Prostate gland (tissue), 2 donors: ENCODE measurements around the gene SIPA1L2. TPM values are rescaled to one million over a fixed set of nuclear protein-coding genes. Genes with fewer than 3 reads are reported as not detected.
"Not testable (repeated sequence)": the region's sequence is repeated elsewhere in the genome, so short reads cannot be mapped to it uniquely, and the experiment has no call there.

Source experiments
- DNase-seq: peaks from one replicate; pipeline ENCODE4 v3.0.0-alpha.2; 2019; ENCODE audit warnings: low spot score
- H3K27ac ChIP-seq, 2 donors: fragments of 200-600 bp; sonication (generic); 2 replicates each; pipeline ENCODE4 v1.5.1; 2017 to 2019
- H3K27me3 ChIP-seq: fragments of 200-600 bp; sonication (generic); replicated peaks from 2 replicates; pipeline ENCODE4 v1.5.1; 2019; ENCODE audit not compliant: insufficient read depth
- H3K36me3 ChIP-seq, 2 donors: fragments of 200-600 bp; sonication (generic); 1 replicate in 1 of 2; 2 replicates in 1 of 2; pipeline versions ENCODE4 v1.5.1 to v1.8.1; 2017 to 2019
- H3K4me1 ChIP-seq: fragments of 200-600 bp; sonication (generic); replicated peaks from 2 replicates; pipeline ENCODE4 v1.5.1; 2019
- H3K4me3 ChIP-seq, 2 donors: fragments of 200-600 bp; sonication (generic); 2 replicates each; pipeline ENCODE4 v1.5.1; 2017 to 2019
- H3K9me3 ChIP-seq: fragments of 200-600 bp; sonication (generic); 2 replicates; pipeline ENCODE4 v1.5.1; 2017
- POLR2A ChIP-seq: fragments of 450-650 bp; IDR thresholded peaks from one replicate; pipeline ENCODE4 v1.6.1; 2016; ENCODE audit warnings: antibody characterized with exemption, mild to moderate bottlenecking
- POLR2AphosphoS5 ChIP-seq: sonication (generic); formaldehyde crosslinking; IDR thresholded peaks from one replicate; pipeline ENCODE4 v1.6.1; 2017; ENCODE audit warnings: antibody characterized with exemption
- WGBS: methylation state at CpG from one replicate; pipeline ENCODE4 v1.1.5; 2018; 5-methylcytosine and 5-hydroxymethylcytosine counted together
- intact Hi-C: fragments of 100-400 bp; cut with DNase I; formaldehyde crosslinking; loops from one replicate; pipeline ENCODE4 v1.14.2; 2022
- total RNA-seq, 2 donors: library from RNA; depleted of rRNA; stranded (reverse); fragments of >200 nt; gene quantifications; one replicate each; pipeline ENCODE4 v1.1.0, GENCODE V29; 2016
- TF ChIP-seq, protein P1 (sequence below), 4 experiments: fragments of 200-600 bp in 2 of 4; fragments of 450-650 bp in 2 of 4; sonication (generic) in 2 of 4; IDR thresholded peaks; 1 replicate in 3 of 4; 2 replicates in 1 of 4; pipeline ENCODE4 v1.5.1; 2016 to 2019; ENCODE audit warnings: antibody characterized with exemption in 4 of 4, mild to moderate bottlenecking in 2 of 4, moderate library complexity in 2 of 4

Gene SIPA1L2
- total RNA-seq, 2 donors from 2014 or later = 8.1 to 31.5 TPM

- no peaks in the 10 kb centered on the region for H3K9me3 ChIP-seq
- H3K4me1 ChIP-seq = no peaks in the 10 kb centered on the region
- intact Hi-C loops = no loop called here
- no peaks in the 10 kb centered on the region for H3K27me3 ChIP-seq
- TF ChIP-seq, protein P1, sequence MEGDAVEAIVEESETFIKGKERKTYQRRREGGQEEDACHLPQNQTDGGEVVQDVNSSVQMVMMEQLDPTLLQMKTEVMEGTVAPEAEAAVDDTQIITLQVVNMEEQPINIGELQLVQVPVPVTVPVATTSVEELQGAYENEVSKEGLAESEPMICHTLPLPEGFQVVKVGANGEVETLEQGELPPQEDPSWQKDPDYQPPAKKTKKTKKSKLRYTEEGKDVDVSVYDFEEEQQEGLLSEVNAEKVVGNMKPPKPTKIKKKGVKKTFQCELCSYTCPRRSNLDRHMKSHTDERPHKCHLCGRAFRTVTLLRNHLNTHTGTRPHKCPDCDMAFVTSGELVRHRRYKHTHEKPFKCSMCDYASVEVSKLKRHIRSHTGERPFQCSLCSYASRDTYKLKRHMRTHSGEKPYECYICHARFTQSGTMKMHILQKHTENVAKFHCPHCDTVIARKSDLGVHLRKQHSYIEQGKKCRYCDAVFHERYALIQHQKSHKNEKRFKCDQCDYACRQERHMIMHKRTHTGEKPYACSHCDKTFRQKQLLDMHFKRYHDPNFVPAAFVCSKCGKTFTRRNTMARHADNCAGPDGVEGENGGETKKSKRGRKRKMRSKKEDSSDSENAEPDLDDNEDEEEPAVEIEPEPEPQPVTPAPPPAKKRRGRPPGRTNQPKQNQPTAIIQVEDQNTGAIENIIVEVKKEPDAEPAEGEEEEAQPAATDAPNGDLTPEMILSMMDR (IDR thresholded peaks at IDR 0.05) = no peak
- TF ChIP-seq POLR2A (no peak), POLR2AphosphoS5 (no peak)
- H3K36me3 ChIP-seq = no peaks in the 10 kb centered on the region
- no peak for DNase-seq
- H3K27ac ChIP-seq = no peak overlapping the region
- H3K4me3 ChIP-seq = no peak overlapping the region
Observed at GRCh38 chr1:232614811-232615210, 15.1 kb downstream of the SIPA1L2 start.

DNA sequence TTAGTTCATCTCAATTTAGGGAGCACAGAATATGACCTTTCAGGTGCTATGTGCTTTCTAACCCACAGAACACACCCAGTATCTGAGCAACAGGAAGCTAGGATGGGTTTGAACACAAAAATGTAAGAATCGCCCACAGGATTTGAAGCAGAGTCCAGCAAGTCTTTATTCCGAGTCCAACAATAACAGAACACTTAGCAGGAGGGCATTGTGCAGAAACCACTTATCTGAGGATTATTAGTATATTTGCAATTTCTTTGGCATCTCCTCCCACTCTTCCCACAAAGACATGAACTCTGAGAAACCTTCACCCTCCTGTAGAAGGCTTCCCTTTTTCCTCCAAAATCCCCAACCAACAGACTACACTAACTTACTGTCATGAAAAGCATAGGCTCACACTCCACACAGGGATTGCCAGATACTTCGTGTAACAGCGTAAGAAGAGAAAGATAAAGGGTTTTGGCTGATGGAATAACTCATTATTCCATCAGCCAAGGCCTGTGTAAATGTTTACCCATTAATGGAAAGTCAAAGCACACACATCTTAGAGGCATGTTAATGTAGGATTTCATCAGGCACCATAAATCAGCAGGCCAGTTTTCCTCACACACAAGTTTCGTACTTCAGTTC lies 16.1 kb downstream of the SIPA1L2 start:
- WGBS = 8% methylated on average over 5 of the region's 5 CpGs
- H3K9me3 ChIP-seq = no peaks in the 10 kb centered on the region
- DNase-seq = no peak
- intact Hi-C loops = no loop called here
- H3K4me3 ChIP-seq = no peak overlapping the region
- no peaks in the 10 kb centered on the region for H3K27me3 ChIP-seq
- H3K27ac ChIP-seq = no peak overlapping the region
- H3K36me3 ChIP-seq = no peaks in the 10 kb centered on the region
- TF ChIP-seq POLR2A (no peak), POLR2AphosphoS5 (peak; percentile 71)
- H3K4me1 ChIP-seq = no peaks in the 10 kb centered on the region

DNA sequence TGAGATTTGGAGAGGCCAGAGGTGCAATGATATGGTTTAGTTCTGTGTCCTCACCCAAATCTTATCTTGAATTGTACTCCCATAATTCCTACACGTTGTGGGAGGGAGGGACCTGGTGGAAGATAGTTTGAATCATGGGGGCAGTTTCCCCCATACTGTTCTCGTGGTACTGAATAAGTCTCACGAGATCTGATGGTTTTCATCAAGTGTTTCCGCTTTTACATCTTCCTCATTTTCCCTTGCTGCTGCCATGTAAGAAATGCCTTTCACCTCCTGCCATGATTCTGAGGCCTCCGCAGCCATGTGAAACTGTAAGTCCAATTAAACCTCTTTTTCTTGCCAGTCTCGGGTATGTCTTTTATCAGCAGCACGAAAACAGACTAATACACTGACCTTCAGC lies 17.1 kb downstream of the SIPA1L2 start:
- WGBS = 95% methylated on average over 7 of the region's 7 CpGs

DNA sequence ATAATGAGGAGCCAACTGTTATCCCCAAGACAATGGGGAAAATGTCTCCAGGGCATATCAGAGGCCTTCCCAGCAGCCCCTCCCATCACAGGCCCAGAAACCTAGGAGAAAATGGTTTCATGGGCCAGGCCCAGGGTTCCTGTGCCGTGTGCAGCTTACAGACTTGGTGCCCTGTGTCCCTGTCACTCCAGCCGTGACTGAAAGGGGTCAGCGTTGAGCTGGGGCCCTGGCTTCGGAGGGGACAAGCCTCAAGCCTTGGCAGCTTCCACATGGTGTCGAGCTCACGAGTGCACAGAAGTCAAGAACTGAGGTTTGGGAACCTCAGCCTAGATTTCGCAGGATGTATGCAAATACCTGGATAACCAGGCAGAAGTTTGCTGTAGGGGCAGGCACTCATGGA lies 18.1 kb downstream of the SIPA1L2 start:
- no peaks in the 10 kb centered on the region for H3K4me1 ChIP-seq
- H3K9me3 ChIP-seq = no peaks in the 10 kb centered on the region
- intact Hi-C loops = no loop called here
- no peak overlapping the region for H3K4me3 ChIP-seq
- TF ChIP-seq POLR2A (no peak), POLR2AphosphoS5 (no peak)
- TF ChIP-seq, protein P1 (IDR thresholded peaks at IDR 0.05) = no peak
- WGBS = 96% methylated on average over 7 of the region's 7 CpGs
- DNase-seq = no peak
- no peak overlapping the region for H3K27ac ChIP-seq
- H3K27me3 ChIP-seq = no peaks in the 10 kb centered on the region
- H3K36me3 ChIP-seq = no peaks in the 10 kb centered on the region

More for the DNA sequence above, 17.1 kb downstream of the SIPA1L2 start:
- H3K4me1 ChIP-seq, DNase-seq, H3K36me3 ChIP-seq, H3K27ac ChIP-seq, H3K9me3 ChIP-seq, H3K27me3 ChIP-seq, intact Hi-C loops, H3K4me3 ChIP-seq: not testable (repeated sequence)

GRCh38 chr1:232610902-232611745 lies 18.8 kb downstream of the SIPA1L2 start:
- WGBS = 84% methylated on average over 11 of the region's 11 CpGs
- H3K4me3 ChIP-seq, intact Hi-C loops, H3K36me3 ChIP-seq, H3K9me3 ChIP-seq, H3K27me3 ChIP-seq, H3K27ac ChIP-seq, DNase-seq, H3K4me1 ChIP-seq: not testable (repeated sequence)

DNA sequence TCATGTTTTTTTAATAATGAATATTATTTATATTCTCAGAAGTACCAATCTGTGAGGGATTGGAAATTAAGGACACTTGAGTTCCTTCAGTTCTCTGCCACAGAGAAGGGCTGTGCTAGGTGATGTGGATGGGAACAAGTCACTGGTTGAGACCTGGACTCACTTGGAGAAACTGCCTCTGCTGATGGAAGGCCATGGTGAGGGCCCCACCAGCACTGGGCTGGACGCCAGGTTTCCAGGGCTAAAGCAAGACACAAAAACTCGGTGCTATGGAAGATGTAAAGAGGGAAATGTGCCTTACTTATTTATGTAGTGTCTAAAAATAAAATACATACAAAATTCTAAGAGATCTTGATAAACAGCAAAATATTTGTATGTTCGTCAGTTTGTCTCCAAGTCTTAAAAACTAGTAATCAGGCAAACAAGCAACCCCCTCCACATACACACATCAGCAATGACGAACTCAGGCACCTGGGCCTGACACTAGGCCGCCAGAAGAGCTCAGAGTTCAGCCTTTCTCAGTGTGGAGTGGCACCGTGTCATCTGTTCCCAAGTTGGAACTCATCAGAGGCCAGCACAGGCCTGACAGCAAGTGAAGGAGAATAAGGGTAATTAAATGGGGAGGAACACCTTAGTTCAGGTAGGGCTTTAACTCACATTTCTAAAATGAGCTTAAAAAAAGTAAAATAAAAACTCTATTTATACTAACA lies 19.6 kb downstream of the SIPA1L2 start:
- no peak for DNase-seq
- Histone ChIP-seq H3K27ac (no peak overlapping the region), H3K4me3 (no peak overlapping the region), H3K4me1 (no peaks in the 10 kb centered on the region), H3K36me3 (no peaks in the 10 kb centered on the region), H3K9me3 (no peaks in the 10 kb centered on the region), H3K27me3 (no peaks in the 10 kb centered on the region)
- no peak for TF ChIP-seq POLR2AphosphoS5
- TF ChIP-seq POLR2A = no peak
- intact Hi-C loops = no loop called here
- WGBS = 95% methylated on average over 6 of the region's 6 CpGs
